Suprapubic skin (tissue), 3 donors: ENCODE results near the gene BCL2L1.

Source experiments
- POLR2AphosphoS5 ChIP-seq, 3 donors: sonication (generic); formaldehyde crosslinking; IDR thresholded peaks; one replicate each; pipeline ENCODE4 v1.6.1; 2017; ENCODE audit warnings: antibody characterized with exemption in 3 of 3
- TF ChIP-seq, protein P1 (sequence below), 2 donors: fragments of 200-600 bp in 1 of 2; fragments of 450-650 bp in 1 of 2; sonication (generic) in 1 of 2; IDR thresholded peaks; one replicate each; pipeline ENCODE4 v1.5.1; 2016 to 2019; ENCODE audit warnings: antibody characterized with exemption in 2 of 2, mild to moderate bottlenecking in 1 of 2, moderate library complexity in 1 of 2

DNA sequence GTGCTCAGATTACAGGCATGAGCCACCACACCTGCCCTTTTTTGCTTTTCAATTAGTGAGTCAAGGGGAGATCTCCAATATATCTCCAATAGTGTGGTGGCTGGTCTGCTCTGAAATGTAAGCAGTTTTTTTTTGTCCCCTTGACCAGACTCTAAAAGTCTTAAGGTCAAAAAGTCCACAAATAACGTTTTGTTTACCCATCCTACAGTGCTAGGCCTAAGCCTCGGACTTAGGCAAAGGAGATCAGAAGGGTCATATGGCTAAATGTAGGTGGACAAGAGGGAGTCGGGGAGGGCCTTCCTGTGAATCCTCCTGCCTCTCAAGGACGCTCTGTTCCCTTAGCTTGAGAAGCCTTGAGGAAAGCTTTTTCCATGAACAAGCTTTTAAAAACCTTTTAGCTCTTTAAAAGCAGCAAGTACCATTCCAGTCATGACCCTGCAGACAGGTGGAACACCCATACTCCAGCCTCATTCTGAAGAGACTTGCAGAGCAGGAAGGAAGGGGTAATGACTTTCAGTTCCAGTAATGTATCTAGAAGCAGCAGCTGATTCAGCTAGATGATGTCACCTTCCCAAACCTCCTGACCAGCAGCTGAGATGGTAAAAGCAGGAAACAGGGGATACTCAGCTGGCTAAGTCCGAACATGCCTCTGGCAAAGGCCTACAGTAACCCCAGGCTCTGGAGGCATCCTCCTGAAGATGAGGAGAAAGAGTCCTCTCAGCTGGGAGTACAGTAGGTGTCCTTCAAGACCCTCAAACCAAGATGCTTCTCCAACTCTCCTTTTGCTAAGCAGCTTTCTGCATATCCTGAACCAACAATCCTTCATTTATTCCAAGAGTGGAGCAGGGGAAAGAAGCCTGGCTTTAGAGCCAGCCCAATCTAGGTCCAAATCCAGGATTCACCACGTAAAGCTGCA is 23.6 kb downstream of the BCL2L1 start:
- TF ChIP-seq, protein P1, sequence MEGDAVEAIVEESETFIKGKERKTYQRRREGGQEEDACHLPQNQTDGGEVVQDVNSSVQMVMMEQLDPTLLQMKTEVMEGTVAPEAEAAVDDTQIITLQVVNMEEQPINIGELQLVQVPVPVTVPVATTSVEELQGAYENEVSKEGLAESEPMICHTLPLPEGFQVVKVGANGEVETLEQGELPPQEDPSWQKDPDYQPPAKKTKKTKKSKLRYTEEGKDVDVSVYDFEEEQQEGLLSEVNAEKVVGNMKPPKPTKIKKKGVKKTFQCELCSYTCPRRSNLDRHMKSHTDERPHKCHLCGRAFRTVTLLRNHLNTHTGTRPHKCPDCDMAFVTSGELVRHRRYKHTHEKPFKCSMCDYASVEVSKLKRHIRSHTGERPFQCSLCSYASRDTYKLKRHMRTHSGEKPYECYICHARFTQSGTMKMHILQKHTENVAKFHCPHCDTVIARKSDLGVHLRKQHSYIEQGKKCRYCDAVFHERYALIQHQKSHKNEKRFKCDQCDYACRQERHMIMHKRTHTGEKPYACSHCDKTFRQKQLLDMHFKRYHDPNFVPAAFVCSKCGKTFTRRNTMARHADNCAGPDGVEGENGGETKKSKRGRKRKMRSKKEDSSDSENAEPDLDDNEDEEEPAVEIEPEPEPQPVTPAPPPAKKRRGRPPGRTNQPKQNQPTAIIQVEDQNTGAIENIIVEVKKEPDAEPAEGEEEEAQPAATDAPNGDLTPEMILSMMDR (IDR thresholded peaks at IDR 0.05), result no peak
- peak in 1 of 3 donors; percentile 61 for TF ChIP-seq POLR2AphosphoS5 (IDR thresholded peaks at IDR 0.05)
